WTC11 (cell line): ENCODE measurements around the gene ATG5.

Experiments
- CTCF ChIP-seq: fragments of 200-600 bp; IDR thresholded peaks from 2 replicates; pipeline ENCODE4 v1.8.0; 2022; ENCODE audit warnings: antibody characterized with exemption
- ZNF232 ChIP-seq: sonication (generic); formaldehyde crosslinking; IDR thresholded peaks from 2 replicates; pipeline ENCODE4 v1.8.0; 2022; ENCODE audit warnings: mild to moderate bottlenecking, missing genetic modification reagents

GRCh38 chr6:106145741-106146227 lies 179.8 kb downstream of the ATG5 start:
- TF ChIP-seq CTCF (no peak), ZNF232 (CRISPR knock-in tag) (no peak)
